NCI-H526 (cell line): ENCODE results near the gene AURKA.
"Not testable (repeated sequence)": the region's sequence is repeated elsewhere in the genome, so short reads cannot be mapped to it uniquely, and the experiment has no call there.

Experiments
- DNase-seq, 2 experiments: peaks; one replicate each; lab custom pipeline; 2025; lab: John Stamatoyannopoulos, UW

The AURKA gene

GRCh38 chr20:56391037-56391436 is 978 bp downstream of the AURKA start:
- peak in 1 of 2 experiments; percentile 24 for DNase-seq

- not testable (repeated sequence) for DNase-seq
Observed at GRCh38 chr20:56390396-56390795, 1.6 kb downstream of the AURKA start.

- DNase-seq: no peak
Observed at GRCh38 chr20:56389807-56390206, 2.2 kb downstream of the AURKA start.

- DNase-seq: no peak
Observed at GRCh38 chr20:56388882-56389281, 3.1 kb downstream of the AURKA start.

- DNase-seq: no peak
Observed at GRCh38 chr20:56386219-56386618, 5.8 kb downstream of the AURKA start.

- no peak for DNase-seq
Observed at GRCh38 chr20:56385130-56385529, 6.9 kb downstream of the AURKA start.

GRCh38 chr20:56383334-56383733 is 8.7 kb downstream of the AURKA start:
- no peak for DNase-seq

GRCh38 chr20:56382696-56383095 is 9.3 kb downstream of the AURKA start:
- no peak for DNase-seq

- no peak for DNase-seq
Observed at GRCh38 chr20:56381501-56381900, 10.5 kb downstream of the AURKA start.

GRCh38 chr20:56380375-56380774 is 11.6 kb downstream of the AURKA start:
- DNase-seq: no peak

- no peak for DNase-seq
Observed at GRCh38 chr20:56378386-56378785, 13.6 kb downstream of the AURKA start.

GRCh38 chr20:56376331-56376730 is 15.7 kb downstream of the AURKA start:
- no peak for DNase-seq

- no peak for DNase-seq
Observed at GRCh38 chr20:56373942-56374341, 18.1 kb downstream of the AURKA start.

- no peak for DNase-seq
Observed at GRCh38 chr20:56372850-56373249, 19.2 kb downstream of the AURKA start.

GRCh38 chr20:56371977-56372376 is 20.0 kb downstream of the AURKA start:
- DNase-seq: no peak

GRCh38 chr20:56369179-56369578 is 22.8 kb downstream of the AURKA start:
- no peak for DNase-seq

- no peak for DNase-seq
Observed at GRCh38 chr20:56368351-56369134, 23.5 kb downstream of the AURKA start.

- no peak for DNase-seq
Observed at GRCh38 chr20:56363491-56363890, 28.5 kb downstream of the AURKA start.

GRCh38 chr20:56362833-56363413 is 29.1 kb downstream of the AURKA start:
- DNase-seq: no peak

- no peak for DNase-seq
Observed at GRCh38 chr20:56361900-56362299, 30.1 kb downstream of the AURKA start.

- DNase-seq: no peak
Observed at GRCh38 chr20:56360908-56361205, 31.2 kb downstream of the AURKA start.

GRCh38 chr20:56360133-56360907 is 31.7 kb downstream of the AURKA start:
- DNase-seq: no peak
